Heart left ventricle (tissue), 16 donors: ENCODE measurements around the gene C11orf58. TPM values are rescaled to one million over a fixed set of nuclear protein-coding genes. Genes with fewer than 3 reads are reported as not detected.

Experiments used
- ATAC-seq, 4 donors: fragments of 200-7000 bp; cut with Tn5 transposase; one replicate each; pipeline ENCODE4 v1.9.1; 2020 to 2022; ENCODE audit warnings: moderate library complexity in 4 of 4, mild to moderate bottlenecking in 3 of 4, moderate number of reproducible peaks in 1 of 4
- DNase-seq, 5 donors: peaks; one replicate each; pipeline ENCODE4 v3.0.0-alpha.2; 2020
- H3K27ac ChIP-seq, 12 donors: fragments of 200-600 bp; sonication (generic) in 4 of 12; one replicate each; pipeline versions ENCODE4 v1.5.0 to v1.8.0; 2016 to 2022; ENCODE audit warnings: mild to moderate bottlenecking in 2 of 12
- H3K27me3 ChIP-seq, 9 donors: fragments of 200-600 bp; sonication (generic) in 2 of 9; one replicate each; pipeline versions ENCODE4 v1.5.1 to v1.8.0; 2016 to 2022; ENCODE audit warnings: mild to moderate bottlenecking in 3 of 9
- H3K36me3 ChIP-seq, 9 donors: fragments of 200-600 bp; sonication (generic) in 2 of 9; one replicate each; pipeline versions ENCODE4 v1.5.0 to v1.8.0; 2018 to 2022; ENCODE audit warnings: mild to moderate bottlenecking in 2 of 9
- H3K4me1 ChIP-seq, 12 donors: fragments of 200-600 bp; sonication (generic) in 4 of 12; one replicate each; pipeline versions ENCODE4 v1.5.0 to v1.8.0; 2016 to 2022; ENCODE audit warnings: mild to moderate bottlenecking in 3 of 12
- H3K4me3 ChIP-seq, 12 donors: fragments of 200-600 bp; sonication (generic) in 4 of 12; one replicate each; pipeline versions ENCODE4 v1.5.0 to v1.8.0; 2017 to 2022; ENCODE audit warnings: mild to moderate bottlenecking in 9 of 12, moderate library complexity in 4 of 12
- H3K9me3 ChIP-seq, 12 donors: fragments of 200-600 bp; sonication (generic) in 4 of 12; one replicate each; pipeline versions ENCODE4 v1.5.0 to v1.8.0; 2016 to 2022; ENCODE audit warnings: mild to moderate bottlenecking in 1 of 12
- CTCF ChIP-seq, 12 donors: fragments of 200-600 bp; sonication (generic) in 4 of 12; IDR thresholded peaks; one replicate each; pipeline versions ENCODE4 v1.5.0 to v1.8.0; 2018 to 2022; ENCODE audit warnings: antibody characterized with exemption in 12 of 12, mild to moderate bottlenecking in 5 of 12
- POLR2A ChIP-seq, 2 donors: fragments of 450-650 bp; IDR thresholded peaks; one replicate each; pipeline ENCODE4 v1.6.1; 2017; ENCODE audit warnings: antibody characterized with exemption in 2 of 2, mild to moderate bottlenecking in 2 of 2, moderate library complexity in 2 of 2
- WGBS, 4 donors: extraction: QIAGEN DNeasy Blood & Tissue Kit in 2 of 4; methylation state at CpG; one replicate each; pipeline versions ENCODE4 v1.1.5 to v1.1.7; 2013 to 2018; 5-methylcytosine and 5-hydroxymethylcytosine counted together
- intact Hi-C, 10 donors: fragments of 100-400 bp; cut with DNase I; formaldehyde crosslinking; loops; one replicate each; pipeline versions ENCODE4 v1.11.1 to v1.14.2; 2022
- polyA plus RNA-seq, 2 donors: library from polyadenylated mRNA; stranded (reverse); fragments of 200-250 nt; gene quantifications; one replicate each; pipeline ENCODE4 v1.2.3, GENCODE V29; 2013
- total RNA-seq, 9 donors: library from RNA; depleted of rRNA in 2 of 9; stranded (reverse); fragments of >200 nt in 2 of 9; fragmentation: NEBNext Ultra II Directional in 3 of 9; extraction: Animal tissue kit (Norgen Biotek cat#: 25700) in 3 of 9; gene quantifications; one replicate each; pipeline versions ENCODE4 v1.1.0 to v1.2.4, GENCODE V29; 2016 to 2023
- donor health status: ischemic (EF 13 %, LVEDD 7.1; RV severe dilation, severe dysfunction).
- donor health status: healthy with polysubstance abuse.
- donor health status: DM: no; HTN: yes; CAD: no.
- donor health status: DM: no; HTN: no; CAD: no.
- donor health status: ischemic (EF 25% LVEDD 6.9; RV normal size, moderate dysfunction).
- donor health status: ischemic (EF 25% LVEDD 5.7; RV mildly dilated, moderate dysfunction).
- donor health status: healthy.
- donor health status: DM: yes; HTN: yes; CAD: no.
- donor health status: ischemic (EF 35%, LVEDD 5.7; RV mildly dilated, moderate dysfunction).
- donor health status: nonischemic (EF 11% LVEDD 7.7; RV severe dilation, severe dysfunction).
- donor health status: DM: yes; HTN: yes; CAD: no.
- donor health status: PGD.
- donor health status: ischemic (EF 29% LVEDD 5.4; RV normal size, mild dysfunction).
- donor health status: nonischemic (EF 23%, LVEDD 6.1; RV moderate dilation, normal function).

C11orf58 gene
- total and polyA plus RNA-seq, 11 donors, result 78.3 to 147 (median 110) TPM

- DNase-seq, result no peak
- peak overlapping the region in 5 of 12 donors; percentile 6 to 48 (median 31) for H3K27ac ChIP-seq
- no peaks in the 10 kb centered on the region for H3K27me3 ChIP-seq
- 60 to 67% (median 62%) methylated on average over 8 of the region's 8 CpGs for WGBS, 4 donors
- no peak overlapping the region for H3K4me3 ChIP-seq
- intact Hi-C loops, result no loop called here
- no peaks in the 10 kb centered on the region for H3K9me3 ChIP-seq
- TF ChIP-seq POLR2A (IDR thresholded peaks at IDR 0.05) (no peak), CTCF (IDR thresholded peaks at IDR 0.05) (no peak)
- peaks cover 0 to 40% (median 37%) of the 10 kb centered on the region in 9 donors for H3K36me3 ChIP-seq
- no peak for ATAC-seq
- H3K4me1 ChIP-seq, result peaks cover 0 to 19% (median 5%) of the 10 kb centered on the region in 12 donors
These were observed 21.5 kb downstream of the C11orf58 start for GRCh38 chr11:16759857-16760508.

DNA sequence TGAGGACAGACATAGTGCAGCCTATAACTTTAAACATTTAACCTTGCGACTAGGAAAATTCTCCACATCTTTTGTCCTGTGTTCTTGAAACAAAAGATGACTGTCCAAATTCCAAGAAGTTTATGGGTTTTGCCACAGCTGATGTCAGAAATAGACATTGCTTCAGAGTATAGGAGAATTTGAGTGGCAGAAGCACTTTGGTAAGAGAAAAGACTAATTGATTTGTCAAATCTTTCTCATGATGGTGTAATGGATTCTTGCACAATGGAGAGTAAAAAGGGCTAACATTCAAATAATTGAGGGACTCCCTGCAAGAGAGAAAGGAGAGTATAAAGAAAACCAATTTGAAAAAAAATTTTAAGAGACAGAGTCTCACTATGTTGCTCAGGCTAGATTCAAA is 25.3 kb downstream of the C11orf58 start:
- WGBS, 4 donors, result 91 to 100% (median 95%) methylated on average over 1 of the region's 1 CpG
- H3K9me3 ChIP-seq, result no peaks in the 10 kb centered on the region

GRCh38 chr11:16764888-16765287 is 26.4 kb downstream of the C11orf58 start:
- peaks cover 0 to 10% (median under 1%) of the 10 kb centered on the region in 12 donors for H3K4me1 ChIP-seq
- no peaks in the 10 kb centered on the region for H3K9me3 ChIP-seq
- no peak for ATAC-seq
- no peaks in the 10 kb centered on the region for H3K36me3 ChIP-seq
- no peaks in the 10 kb centered on the region for H3K27me3 ChIP-seq
- no peak overlapping the region for H3K27ac ChIP-seq
- no peak overlapping the region for H3K4me3 ChIP-seq
- intact Hi-C loops, result no loop called here
- no peak for DNase-seq
- TF ChIP-seq CTCF (IDR thresholded peaks at IDR 0.05), result no peak
- TF ChIP-seq POLR2A (IDR thresholded peaks at IDR 0.05), result no peak
- 89 to 93% (median 91%) methylated on average over 8 of the region's 8 CpGs for WGBS, 4 donors

More for the DNA sequence above, 25.3 kb downstream of the C11orf58 start:
- no peaks in the 10 kb centered on the region for H3K27me3 ChIP-seq
- peaks cover 0 to 19% (median 5%) of the 10 kb centered on the region in 12 donors for H3K4me1 ChIP-seq
- H3K36me3 ChIP-seq, result peaks cover 0 to 3% (median under 1%) of the 10 kb centered on the region in 9 donors
- DNase-seq (no peak), ATAC-seq (no peak)
- TF ChIP-seq CTCF (IDR thresholded peaks at IDR 0.05) (no peak), POLR2A (IDR thresholded peaks at IDR 0.05) (no peak)
- no peak overlapping the region for H3K4me3 ChIP-seq
- no peak overlapping the region for H3K27ac ChIP-seq
- intact Hi-C loops, result no loop called here

DNA sequence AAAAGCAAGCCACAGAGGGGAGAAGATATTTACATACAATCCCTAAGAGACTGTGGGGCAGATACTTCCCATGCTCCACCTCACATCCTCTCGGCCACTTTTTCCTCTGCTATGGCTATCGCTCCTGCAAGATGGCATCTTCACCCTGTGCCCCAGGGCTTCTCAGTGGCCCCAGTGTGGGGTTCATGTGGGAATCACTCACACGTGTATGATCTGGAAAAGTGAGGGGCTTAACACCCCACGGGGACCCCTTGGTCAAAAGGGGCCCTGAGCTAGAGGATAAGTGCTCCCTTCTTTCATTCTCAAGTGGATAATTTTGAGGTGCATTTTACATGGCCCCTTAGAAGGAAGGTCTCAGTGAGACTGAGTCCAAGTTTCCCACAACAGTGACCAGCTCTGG is 28.7 kb downstream of the C11orf58 start:
- no peak overlapping the region for H3K4me3 ChIP-seq
- no peaks in the 10 kb centered on the region for H3K9me3 ChIP-seq
- DNase-seq (no peak), ATAC-seq (no peak)
- intact Hi-C loops, result no loop called here
- no peak overlapping the region for H3K27ac ChIP-seq
- H3K27me3 ChIP-seq, result no peaks in the 10 kb centered on the region
- no peaks in the 10 kb centered on the region for H3K36me3 ChIP-seq
- WGBS, 4 donors, result 69 to 82% (median 78%) methylated on average over 4 of the region's 4 CpGs
- peaks cover 0 to 4% (median 0%) of the 10 kb centered on the region in 12 donors for H3K4me1 ChIP-seq
- TF ChIP-seq CTCF (IDR thresholded peaks at IDR 0.05), result no peak
- no peak for TF ChIP-seq POLR2A (IDR thresholded peaks at IDR 0.05)
